Activated naive CD8-positive, alpha-beta T cell treated with anti-CD3 and anti-CD28 coated beads, Interleukin-2, amount 10 ng/mL, durations not matched to agents 7 days and 5 days (primary cell): Measurements from ENCODE around the gene MYZAP. TPM values are rescaled to one million over a fixed set of nuclear protein-coding genes. Genes with fewer than 3 reads are reported as not detected.
"Not testable (repeated sequence)": the region's sequence is repeated elsewhere in the genome, so short reads cannot be mapped to it uniquely, and the experiment has no call there.

Experiments used
- ATAC-seq: fragments of 150-1000 bp; cut with Tn5 transposase; one replicate; pipeline ENCODE4 v1.10.0; 2021; ENCODE audit warnings: low read depth, moderate library complexity
- POLR2A ChIA-PET: fragments of 350-600 bp; sonication (Branson Sonifier 250); formaldehyde crosslinking; loops from one replicate; lab custom pipeline; 2021; ENCODE audit warnings: antibody characterized with exemption; lab: Charles Lee
- DNase-seq: peaks from one replicate; pipeline ENCODE4 v3.0.0; 2021
- H3K27ac Mint-ChIP-seq: one replicate; pipeline ENCODE4 v1.8.0; 2022; ENCODE audit warnings: mild to moderate bottlenecking, mixed read lengths
- H3K27me3 Mint-ChIP-seq: one replicate; pipeline ENCODE4 v1.8.0; 2022; ENCODE audit warnings: mild to moderate bottlenecking, moderate library complexity, mixed read lengths
- H3K36me3 Mint-ChIP-seq: one replicate; pipeline ENCODE4 v1.8.0; 2021; ENCODE audit warnings: mild to moderate bottlenecking, mixed read lengths
- H3K4me1 Mint-ChIP-seq: one replicate; pipeline ENCODE4 v1.8.0; 2021; ENCODE audit warnings: mixed read lengths
- H3K4me3 Mint-ChIP-seq: one replicate; pipeline ENCODE4 v1.8.0; 2022; ENCODE audit warnings: mild to moderate bottlenecking, moderate library complexity, mixed read lengths
- H3K9me3 Mint-ChIP-seq: one replicate; pipeline ENCODE4 v1.8.0; 2021; ENCODE audit warnings: mixed read lengths
- total RNA-seq, 2 experiments: library from RNA; stranded (reverse); gene quantifications; one replicate each; pipeline ENCODE4 v1.2.3, GENCODE V29; 2021

The MYZAP gene
- total RNA-seq, 2 experiments from 2014 or later = not detected

- H3K4me3 Mint-ChIP-seq = no peak overlapping the region
- no peaks in the 10 kb centered on the region for H3K4me1 Mint-ChIP-seq
Measured at GRCh38 chr15:57606048-57606447, 14.3 kb downstream of the MYZAP start.

GRCh38 chr15:57606816-57607215 lies 15.1 kb downstream of the MYZAP start:
- DNase-seq (no peak), ATAC-seq (no peak)
- Mint-ChIP-seq H3K4me3 (no peak overlapping the region), H3K4me1 (no peaks in the 10 kb centered on the region), H3K27me3 (peaks cover 20% of the 10 kb centered on the region), H3K9me3 (no peaks in the 10 kb centered on the region), H3K27ac (no peak overlapping the region), H3K36me3 (no peaks in the 10 kb centered on the region)
- POLR2A ChIA-PET = no interaction called here

More at GRCh38 chr15:57606048-57606447, 14.3 kb downstream of the MYZAP start:
- no peak for ATAC-seq
- DNase-seq = no peak
- H3K36me3 Mint-ChIP-seq = no peaks in the 10 kb centered on the region
- POLR2A ChIA-PET = no interaction called here
- H3K9me3 Mint-ChIP-seq = no peaks in the 10 kb centered on the region
- no peak overlapping the region for H3K27ac Mint-ChIP-seq
- H3K27me3 Mint-ChIP-seq = peaks cover 20% of the 10 kb centered on the region

GRCh38 chr15:57607570-57608000 lies 15.9 kb downstream of the MYZAP start:
- no peak for DNase-seq
- no peaks in the 10 kb centered on the region for H3K9me3 Mint-ChIP-seq
- POLR2A ChIA-PET = no interaction called here
- H3K36me3 Mint-ChIP-seq = no peaks in the 10 kb centered on the region
- ATAC-seq = no peak
- H3K27me3 Mint-ChIP-seq = peaks cover 20% of the 10 kb centered on the region
- H3K27ac Mint-ChIP-seq = no peak overlapping the region
- H3K4me1 Mint-ChIP-seq = no peaks in the 10 kb centered on the region
- no peak overlapping the region for H3K4me3 Mint-ChIP-seq

GRCh38 chr15:57609805-57610529 lies 18.3 kb downstream of the MYZAP start:
- no peaks in the 10 kb centered on the region for H3K4me1 Mint-ChIP-seq
- H3K27ac Mint-ChIP-seq = no peak overlapping the region
- no peak for ATAC-seq
- no peaks in the 10 kb centered on the region for H3K36me3 Mint-ChIP-seq
- no peak overlapping the region for H3K4me3 Mint-ChIP-seq
- H3K9me3 Mint-ChIP-seq = no peaks in the 10 kb centered on the region
- no peak for DNase-seq
- peaks cover 19% of the 10 kb centered on the region for H3K27me3 Mint-ChIP-seq
- POLR2A ChIA-PET = no interaction called here

- POLR2A ChIA-PET = no interaction called here
- ATAC-seq (no peak), DNase-seq (no peak)
- H3K27me3 Mint-ChIP-seq = peaks cover 16% of the 10 kb centered on the region
- no peaks in the 10 kb centered on the region for H3K9me3 Mint-ChIP-seq
- no peaks in the 10 kb centered on the region for H3K4me1 Mint-ChIP-seq
- no peaks in the 10 kb centered on the region for H3K36me3 Mint-ChIP-seq
- H3K4me3 Mint-ChIP-seq = no peak overlapping the region
- H3K27ac Mint-ChIP-seq = no peak overlapping the region
Measured at GRCh38 chr15:57611123-57611522, 19.4 kb downstream of the MYZAP start.

GRCh38 chr15:57611938-57612337 lies 20.2 kb downstream of the MYZAP start:
- Mint-ChIP-seq H3K4me1 (no peaks in the 10 kb centered on the region), H3K27me3 (peaks cover 16% of the 10 kb centered on the region), H3K27ac (no peak overlapping the region), H3K36me3 (no peaks in the 10 kb centered on the region), H3K4me3 (no peak overlapping the region), H3K9me3 (no peaks in the 10 kb centered on the region)
- no peak for DNase-seq
- no peak for ATAC-seq
- POLR2A ChIA-PET = no interaction called here

- Mint-ChIP-seq H3K4me3 (no peak overlapping the region), H3K9me3 (no peaks in the 10 kb centered on the region), H3K27ac (no peak overlapping the region), H3K36me3 (no peaks in the 10 kb centered on the region), H3K27me3 (peaks cover 19% of the 10 kb centered on the region), H3K4me1 (no peaks in the 10 kb centered on the region)
- DNase-seq = no peak
- no peak for ATAC-seq
- POLR2A ChIA-PET = no interaction called here
Measured at GRCh38 chr15:57614241-57614640, 22.5 kb downstream of the MYZAP start.

GRCh38 chr15:57615951-57616496 lies 24.3 kb downstream of the MYZAP start:
- H3K36me3 Mint-ChIP-seq, POLR2A ChIA-PET, H3K4me1 Mint-ChIP-seq, H3K27ac Mint-ChIP-seq, DNase-seq, H3K4me3 Mint-ChIP-seq, H3K9me3 Mint-ChIP-seq, ATAC-seq, H3K27me3 Mint-ChIP-seq: not testable (repeated sequence)

GRCh38 chr15:57618325-57618724 lies 26.6 kb downstream of the MYZAP start:
- ATAC-seq (no peak), DNase-seq (no peak)
- H3K9me3 Mint-ChIP-seq = no peaks in the 10 kb centered on the region
- H3K27me3 Mint-ChIP-seq = peaks cover 13% of the 10 kb centered on the region
- H3K4me1 Mint-ChIP-seq = no peaks in the 10 kb centered on the region
- POLR2A ChIA-PET = no interaction called here
- no peaks in the 10 kb centered on the region for H3K36me3 Mint-ChIP-seq
- no peak overlapping the region for H3K27ac Mint-ChIP-seq
- no peak overlapping the region for H3K4me3 Mint-ChIP-seq

- Mint-ChIP-seq H3K27ac (no peak overlapping the region), H3K9me3 (no peaks in the 10 kb centered on the region), H3K4me1 (no peaks in the 10 kb centered on the region), H3K36me3 (no peaks in the 10 kb centered on the region), H3K27me3 (peaks cover 17% of the 10 kb centered on the region), H3K4me3 (no peak overlapping the region)
- no peak for DNase-seq
- POLR2A ChIA-PET = no interaction called here
- no peak for ATAC-seq
Measured at GRCh38 chr15:57619746-57620145, 28.0 kb downstream of the MYZAP start.

- Mint-ChIP-seq H3K4me3 (no peak overlapping the region), H3K27me3 (peaks cover 10% of the 10 kb centered on the region), H3K36me3 (no peaks in the 10 kb centered on the region), H3K4me1 (no peaks in the 10 kb centered on the region), H3K9me3 (no peaks in the 10 kb centered on the region), H3K27ac (no peak overlapping the region)
- no peak for ATAC-seq
- POLR2A ChIA-PET = no interaction called here
- DNase-seq = no peak
Measured at GRCh38 chr15:57624730-57625129, 33.0 kb downstream of the MYZAP start.

GRCh38 chr15:57625703-57626448 lies 34.2 kb downstream of the MYZAP start:
- Mint-ChIP-seq H3K4me3 (no peak overlapping the region), H3K9me3 (no peaks in the 10 kb centered on the region), H3K4me1 (no peaks in the 10 kb centered on the region), H3K36me3 (no peaks in the 10 kb centered on the region), H3K27ac (no peak overlapping the region), H3K27me3 (peaks cover 10% of the 10 kb centered on the region)
- POLR2A ChIA-PET = no interaction called here
- DNase-seq = no peak
- no peak for ATAC-seq

GRCh38 chr15:57626713-57627440 lies 35.2 kb downstream of the MYZAP start:
- H3K36me3 Mint-ChIP-seq = no peaks in the 10 kb centered on the region
- POLR2A ChIA-PET = no interaction called here
- no peaks in the 10 kb centered on the region for H3K9me3 Mint-ChIP-seq
- H3K4me1 Mint-ChIP-seq = no peaks in the 10 kb centered on the region
- DNase-seq (no peak), ATAC-seq (no peak)
- no peak overlapping the region for H3K4me3 Mint-ChIP-seq
- peaks cover 10% of the 10 kb centered on the region for H3K27me3 Mint-ChIP-seq
- H3K27ac Mint-ChIP-seq = no peak overlapping the region
